Stimulated activated CD4-positive, alpha-beta T cell treated with anti-CD3 and anti-CD28 coated beads, TNF-alpha, amount 100 ng/mL, for 48 hours (primary cell): Measurements from ENCODE around the gene RAB5IF.
"Not testable (repeated sequence)": the region's sequence is repeated elsewhere in the genome, so short reads cannot be mapped to it uniquely, and the experiment has no call there.

ENCODE experiments used
- DNase-seq, 3 donors: peaks; one replicate each; pipeline ENCODE4 v3.0.0-alpha.2; 2020; ENCODE audit warnings: low read depth in 3 of 3

RAB5IF gene

DNA sequence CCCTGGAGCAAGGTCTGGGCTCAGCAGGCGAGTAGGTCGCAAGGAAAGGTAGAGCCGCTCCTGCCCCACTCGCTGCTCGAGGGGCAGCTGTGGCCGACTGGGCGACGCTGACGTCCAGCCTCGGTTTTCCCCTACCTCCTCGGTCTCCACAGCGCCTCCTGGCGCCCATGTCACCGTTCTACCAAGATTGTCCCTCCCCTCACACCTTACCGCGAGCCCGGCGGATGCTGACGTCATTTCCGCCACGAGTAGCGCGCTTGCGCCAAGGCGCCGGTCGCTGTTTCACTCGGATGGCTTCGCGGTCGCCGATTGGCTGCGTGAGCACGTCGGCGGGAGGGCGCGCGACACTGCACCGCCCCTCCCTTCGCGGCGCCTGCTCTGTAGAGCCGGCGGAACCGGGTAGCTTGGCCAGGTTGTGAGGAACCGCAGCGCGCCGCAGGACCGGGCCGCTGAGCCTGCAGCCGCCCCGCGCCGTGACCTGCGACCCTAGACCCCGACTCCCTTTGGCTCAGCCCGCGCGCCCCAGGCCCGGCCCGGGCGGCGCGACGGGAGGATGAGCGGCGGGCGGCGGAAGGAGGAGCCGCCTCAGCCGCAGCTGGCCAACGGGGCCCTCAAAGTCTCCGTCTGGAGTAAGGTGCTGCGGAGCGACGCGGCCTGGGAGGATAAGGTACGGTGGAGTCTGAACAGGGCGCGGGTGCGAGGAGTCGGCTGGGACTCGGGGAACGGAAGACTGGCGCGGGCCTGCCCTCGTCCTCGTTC, at the start of gene RAB5IF:
RAB5IF (plus strand) TSS at position 381 of the 759 bp plus-strand sequence; CDS start at position 554, 173 bp downstream.
- peak; percentile 98 to 99 (median 99) for DNase-seq

GRCh38 chr20:36562724-36563123, 42.9 kb upstream of the RAB5IF start:
- no peak for DNase-seq

- no peak for DNase-seq
These were observed 42.2 kb upstream of the RAB5IF start for GRCh38 chr20:36563374-36563773.

- not testable (repeated sequence) for DNase-seq
These were observed 41.4 kb upstream of the RAB5IF start for GRCh38 chr20:36564078-36564725.

DNA sequence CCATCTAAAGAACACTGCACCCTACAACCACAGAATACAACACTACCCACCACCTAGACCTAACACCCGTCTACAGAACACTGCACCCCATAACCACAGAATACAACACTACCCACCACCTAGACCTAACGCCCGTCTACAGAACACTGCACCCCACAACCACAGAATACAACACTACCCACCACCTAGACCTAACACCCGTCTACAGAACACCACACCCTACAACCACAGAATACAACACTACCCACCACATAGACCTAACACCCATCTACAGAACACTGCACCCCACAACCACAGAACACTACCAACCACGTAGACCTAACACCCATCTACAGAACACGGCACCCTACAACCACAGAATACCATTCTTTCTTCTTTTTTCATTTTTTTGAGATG, 40.9 kb upstream of the RAB5IF start:
- not testable (repeated sequence) for DNase-seq

GRCh38 chr20:36565520-36565919, 40.1 kb upstream of the RAB5IF start:
- DNase-seq = no peak

- DNase-seq = no peak
These were observed 35.6 kb upstream of the RAB5IF start for GRCh38 chr20:36569847-36570429.

DNA sequence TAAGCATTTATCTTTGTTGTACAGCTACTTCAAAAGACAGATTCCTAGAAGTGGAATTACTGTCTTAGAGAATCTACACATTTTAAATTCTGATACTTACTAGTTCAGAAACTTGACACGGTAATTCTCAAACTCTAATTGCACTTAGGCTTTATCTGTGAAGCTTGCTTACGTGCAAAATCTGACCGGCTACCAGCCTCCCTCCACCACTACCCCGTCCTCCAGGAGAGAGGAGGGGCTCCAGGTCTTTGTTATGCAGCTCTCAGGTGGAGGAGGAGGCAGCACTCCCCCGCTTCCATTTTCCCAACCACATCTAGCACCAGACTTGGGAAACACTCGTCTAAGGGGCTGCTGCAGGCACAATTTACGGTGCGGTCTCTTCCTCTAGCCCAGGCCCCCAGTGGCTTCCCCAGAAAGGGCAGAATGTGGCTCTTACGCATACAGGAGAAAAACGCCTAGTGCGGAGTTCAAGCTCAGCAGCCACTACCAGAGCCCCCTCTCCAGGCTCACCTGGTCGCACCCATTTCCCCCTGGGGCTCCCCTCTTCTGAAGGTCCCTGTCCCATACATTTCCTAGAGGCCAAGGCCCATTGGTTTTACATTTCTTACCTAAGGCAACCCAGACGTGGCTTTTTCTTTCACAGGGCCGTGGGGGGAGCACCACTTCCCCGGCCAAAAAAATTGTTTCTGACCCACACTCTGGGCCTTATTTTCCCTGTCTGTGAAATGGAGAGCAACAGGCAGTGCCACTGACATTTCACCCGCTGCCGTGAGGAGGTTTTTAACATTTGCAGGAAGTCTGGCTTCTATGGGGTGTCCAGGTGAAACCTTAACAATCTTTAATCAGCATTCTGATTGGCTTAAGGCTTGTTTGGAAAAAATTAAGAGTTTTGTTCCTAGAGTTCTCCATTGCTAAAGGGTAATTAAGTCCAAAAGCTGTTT, 33.7 kb upstream of the RAB5IF start:
- DNase-seq = no peak

GRCh38 chr20:36572701-36573102, 32.9 kb upstream of the RAB5IF start:
- DNase-seq = peak; percentile 45 to 73 (median 61)

DNA sequence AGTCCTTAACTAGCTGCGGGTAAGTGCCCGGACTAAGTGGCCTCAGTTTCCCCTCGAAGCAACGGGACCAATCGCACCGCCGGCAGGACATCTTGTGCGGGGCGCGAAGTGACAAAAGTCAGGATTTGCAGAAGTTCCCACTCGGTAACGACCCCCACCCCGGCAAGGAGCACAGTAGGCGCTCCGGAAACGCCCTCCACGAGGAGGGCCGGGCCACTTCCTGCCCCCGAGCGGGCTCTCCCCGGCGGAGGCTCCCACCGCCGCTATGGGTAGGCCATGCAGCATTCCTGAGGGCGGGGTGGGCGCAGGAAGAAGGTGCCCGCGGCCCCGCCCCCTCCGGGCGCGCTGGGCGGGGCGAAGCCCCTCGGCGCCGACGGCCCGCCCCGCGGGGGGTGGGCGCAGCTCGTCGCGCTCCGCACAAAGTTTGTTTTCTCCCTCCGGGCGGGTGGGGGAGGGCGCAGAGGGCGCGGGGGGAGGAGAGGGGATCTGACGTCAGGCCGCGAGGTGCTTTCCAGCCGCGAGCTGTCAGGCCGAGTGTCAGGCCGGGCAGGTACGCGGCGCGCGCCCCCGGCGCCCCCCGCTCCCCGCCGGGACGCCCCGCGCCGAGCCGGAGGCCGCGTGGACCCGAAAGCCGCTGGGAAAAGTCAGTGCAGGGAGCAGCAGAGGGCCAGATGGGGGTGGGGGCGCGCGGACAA, 32.3 kb upstream of the RAB5IF start, which contains the start of gene TGIF2:
TGIF2 (plus strand) TSS at position 495 of the 695 bp plus-strand sequence. CDS start 5,178 bp downstream, outside the sequence.
- peak; percentile 68 to 84 (median 82) for DNase-seq

- no peak for DNase-seq
These were observed 31.7 kb upstream of the RAB5IF start for GRCh38 chr20:36573798-36574365.

DNA sequence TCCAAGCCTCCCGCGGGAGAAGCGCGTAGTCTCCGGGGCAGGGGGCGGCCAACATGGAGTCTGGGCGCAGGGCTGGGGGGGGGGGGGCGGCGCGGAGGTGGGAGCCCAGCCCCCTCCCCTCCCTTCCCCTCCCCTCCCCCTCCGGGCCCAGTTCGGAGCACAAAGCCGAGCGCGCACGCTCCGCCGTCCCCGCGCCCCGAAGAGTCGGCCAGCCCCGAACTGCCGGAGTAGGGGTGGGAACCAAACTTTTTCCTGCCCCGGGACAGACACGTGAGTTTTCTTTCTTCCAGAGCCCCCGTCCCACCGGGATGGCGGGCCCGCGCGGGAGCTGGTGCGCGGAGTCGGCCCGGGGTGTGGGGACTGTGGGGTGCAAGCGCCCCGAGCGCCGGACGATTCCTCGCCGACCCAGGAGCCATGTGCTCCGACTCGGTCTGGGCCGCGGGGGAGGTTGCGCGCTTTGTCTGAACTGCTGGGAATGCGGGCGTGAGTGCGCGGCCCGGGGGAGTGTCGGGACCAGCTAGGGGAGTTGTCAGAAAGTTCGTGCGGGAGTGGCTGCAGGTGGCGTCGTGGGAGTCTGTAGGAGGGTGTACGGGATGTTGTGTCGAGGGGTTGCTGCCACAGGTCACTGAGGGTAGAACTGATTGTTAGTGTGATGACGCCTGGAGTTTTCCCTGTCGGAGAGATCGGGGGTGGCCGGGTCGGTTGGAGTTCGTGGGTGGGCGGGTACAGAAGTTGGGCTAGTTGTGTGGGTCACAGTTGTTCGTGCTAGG, 31.0 kb upstream of the RAB5IF start:
- peak in 1 of 3 donors; percentile 33 for DNase-seq

DNA sequence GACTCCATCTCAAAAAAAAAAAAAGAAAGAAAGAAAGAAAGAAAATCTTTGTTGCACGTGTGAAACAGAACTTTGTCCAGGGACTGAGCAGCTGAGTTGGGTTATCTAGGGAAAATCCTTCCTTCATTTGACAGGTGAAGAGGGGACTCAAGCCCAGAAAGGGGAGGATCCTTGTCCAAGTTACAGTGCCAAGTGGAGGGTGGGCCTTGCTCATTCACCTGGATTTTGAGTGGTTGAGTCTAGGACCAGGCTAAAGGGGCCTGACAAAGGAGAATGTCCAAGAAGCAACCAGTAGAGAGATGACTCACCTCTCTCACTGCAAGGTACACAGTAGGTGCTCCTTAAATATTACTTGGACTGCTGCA, 29.5 kb upstream of the RAB5IF start:
- DNase-seq = no peak

DNA sequence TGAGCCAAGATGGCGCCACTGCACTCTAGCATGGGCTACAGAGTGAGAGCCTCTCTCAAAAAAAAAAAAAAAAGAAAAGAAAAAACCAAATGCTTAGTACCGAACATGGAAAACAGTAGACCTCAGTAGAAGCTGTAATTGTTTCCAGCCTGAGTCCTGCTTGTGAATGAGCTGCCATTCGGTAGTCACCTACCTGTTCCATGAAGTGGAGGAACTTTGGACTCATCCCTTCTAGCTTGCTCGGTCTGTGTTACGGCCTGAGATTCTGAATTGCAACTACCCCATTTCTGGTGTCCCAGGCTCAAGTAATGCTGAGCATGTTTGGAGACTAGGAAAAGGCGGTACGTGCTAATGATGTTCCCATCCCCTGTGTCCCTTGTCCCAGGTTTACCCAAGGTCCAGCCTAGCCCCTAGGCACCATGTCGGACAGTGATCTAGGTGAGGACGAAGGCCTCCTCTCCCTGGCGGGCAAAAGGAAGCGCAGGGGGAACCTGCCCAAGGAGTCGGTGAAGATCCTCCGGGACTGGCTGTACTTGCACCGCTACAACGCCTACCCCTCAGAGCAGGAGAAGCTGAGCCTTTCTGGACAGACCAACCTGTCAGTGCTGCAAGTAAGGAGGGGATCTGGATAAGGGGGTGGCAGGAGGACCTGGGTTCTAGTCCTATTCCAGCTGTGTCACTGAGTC, 27.1 kb upstream of the RAB5IF start:
- no peak for DNase-seq

DNA sequence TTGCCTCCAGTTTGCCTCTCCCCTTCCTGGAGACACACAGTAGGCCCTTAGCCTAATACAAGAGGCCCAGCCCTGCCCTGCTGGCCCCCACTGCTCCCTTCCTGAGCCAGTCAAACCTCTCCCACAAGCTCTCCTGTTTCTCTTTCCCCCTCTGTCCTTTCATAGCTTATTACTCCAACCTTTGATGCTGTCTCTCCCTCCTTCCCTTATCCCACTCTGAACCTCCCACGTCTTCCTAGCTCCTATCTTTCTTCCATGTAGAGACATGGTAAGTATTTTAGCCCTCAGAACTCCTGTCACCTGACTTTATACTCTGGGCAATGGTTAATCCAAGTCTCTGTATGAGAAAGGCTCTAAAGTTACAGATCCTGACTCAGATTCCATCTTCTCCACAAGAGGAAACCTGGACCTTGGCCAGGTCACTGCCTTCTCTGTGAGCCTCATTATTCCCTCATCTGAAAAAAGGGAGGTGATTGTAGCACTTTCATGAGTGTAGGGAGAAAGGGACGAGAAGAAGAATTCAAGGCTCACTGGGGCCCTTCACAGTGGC, 25.5 kb upstream of the RAB5IF start:
- no peak for DNase-seq

GRCh38 chr20:36582322-36582721, 23.3 kb upstream of the RAB5IF start:
- no peak for DNase-seq

DNA sequence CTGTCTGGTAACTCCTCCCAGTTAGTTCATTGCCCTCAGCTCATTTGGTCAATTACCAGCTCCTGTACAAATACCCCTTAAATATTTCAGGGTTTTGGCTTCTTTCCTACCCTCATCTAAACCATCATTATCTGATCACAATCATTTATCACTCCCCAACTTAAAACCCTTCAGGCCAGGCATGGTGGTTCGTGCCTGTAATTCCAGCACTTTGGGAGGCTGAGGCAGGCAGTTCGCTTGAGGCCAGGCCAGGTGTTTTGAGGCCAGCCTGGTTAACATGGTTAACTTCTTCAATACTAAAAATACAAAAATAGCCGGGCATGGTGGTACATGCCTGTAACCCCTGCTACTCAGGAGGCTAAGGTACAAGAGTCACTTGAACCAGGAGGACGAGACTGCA, 22.8 kb upstream of the RAB5IF start:
- DNase-seq = no peak

- DNase-seq = no peak
These were observed 21.5 kb upstream of the RAB5IF start for GRCh38 chr20:36584018-36584481.
